Vagina (tissue), 2 donors: ENCODE data around the gene BLM. TPM values are rescaled to one million over a fixed set of nuclear protein-coding genes. Genes with fewer than 3 reads are reported as not detected.

Experiments used
- DNase-seq, 2 donors: peaks; one replicate each; pipeline ENCODE4 v3.0.0-alpha.2; 2017; ENCODE audit errors: extremely low spot score in 2 of 2
- H3K27ac ChIP-seq: fragments of 200-600 bp; sonication (generic); one replicate; pipeline ENCODE4 v1.5.1; 2019
- H3K27me3 ChIP-seq: fragments of 200-600 bp; sonication (generic); one replicate; pipeline ENCODE4 v1.5.1; 2019
- H3K36me3 ChIP-seq, 2 donors: fragments of 200-600 bp; sonication (generic); one replicate each; pipeline ENCODE4 v1.5.1; 2017 to 2019
- H3K4me1 ChIP-seq: fragments of 200-600 bp; sonication (generic); one replicate; pipeline ENCODE4 v1.5.1; 2019
- H3K4me3 ChIP-seq, 2 donors: fragments of 200-600 bp; sonication (generic); 1 replicate in 1 of 2; 2 replicates in 1 of 2; pipeline ENCODE4 v1.5.1; 2016 to 2019
- H3K9me3 ChIP-seq: fragments of 200-600 bp; sonication (generic); one replicate; pipeline ENCODE4 v1.5.1; 2019
- CTCF ChIP-seq, 3 experiments: fragments of 450-650 bp in 2 of 3; fragments of 200-600 bp in 1 of 3; sonication (generic) in 1 of 3; IDR thresholded peaks; one replicate each; pipeline ENCODE4 v1.5.1; 2017 to 2019; ENCODE audit warnings: antibody characterized with exemption in 3 of 3, mild to moderate bottlenecking in 2 of 3, moderate library complexity in 2 of 3
- POLR2A ChIP-seq, 2 donors: fragments of 450-650 bp; IDR thresholded peaks; one replicate each; pipeline ENCODE4 v1.6.1; 2017; ENCODE audit warnings: antibody characterized with exemption in 2 of 2, mild to moderate bottlenecking in 2 of 2, moderate library complexity in 2 of 2
- POLR2AphosphoS5 ChIP-seq, 2 donors: sonication (generic); formaldehyde crosslinking; IDR thresholded peaks; one replicate each; pipeline ENCODE4 v1.9.0; 2017; ENCODE audit warnings: antibody characterized with exemption in 2 of 2, mild to moderate bottlenecking in 2 of 2, low read depth in 1 of 2; ENCODE audit not compliant: insufficient read depth in 1 of 2
- intact Hi-C: fragments of 100-400 bp; cut with DNase I; formaldehyde crosslinking; loops from one replicate; pipeline ENCODE4 v1.15.1; 2023
- total RNA-seq: library from RNA; depleted of rRNA; stranded (reverse); fragments of >200 nt; gene quantifications from one replicate; pipeline ENCODE4 v1.2.3, GENCODE V29; 2016

The BLM gene
- total RNA-seq, 1 donor from 2014 or later = 1.7 TPM

- Histone ChIP-seq H3K4me1 (peaks cover 16% of the 10 kb centered on the region), H3K36me3 (no peaks in the 10 kb centered on the region), H3K27ac (peak overlapping the region; percentile 85), H3K4me3 (peak overlapping the region; percentile 72), H3K9me3 (no peaks in the 10 kb centered on the region), H3K27me3 (no peaks in the 10 kb centered on the region)
- no peak for TF ChIP-seq POLR2AphosphoS5 (IDR thresholded peaks at IDR 0.05; ENCODE audit: insufficient read depth in 1 of 2, low read depth in 1 of 2)
- TF ChIP-seq CTCF (IDR thresholded peaks at IDR 0.05) = no peak
- no peak for TF ChIP-seq POLR2A (IDR thresholded peaks at IDR 0.05)
- intact Hi-C loops = loop anchor here (10.0 kb wide), 1 partner anchor 168 kb away; the partner anchor contains the start of gene FES
- DNase-seq = no peak
Measured at GRCh38 chr15:90716317-90716975, 700 bp upstream of the BLM start.

DNA sequence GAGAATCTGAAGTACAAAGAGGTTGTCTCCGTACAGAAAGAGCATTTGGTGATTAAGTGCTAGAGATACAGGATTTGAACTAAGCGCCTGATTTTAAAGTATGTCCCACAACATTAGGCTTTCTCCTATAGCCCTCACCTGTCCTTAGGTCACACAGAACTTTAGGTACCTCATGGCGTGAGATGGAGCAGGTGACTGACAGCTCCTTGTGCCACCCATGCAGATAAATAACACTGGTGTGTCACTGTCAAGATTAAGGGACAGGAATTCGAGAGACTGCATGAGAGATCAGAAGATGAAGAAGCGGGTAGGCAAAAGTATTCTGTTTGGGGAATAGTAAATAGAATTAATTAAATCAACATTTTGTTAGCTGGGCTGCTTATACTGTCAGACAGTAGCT lies 1.1 kb downstream of the BLM start:
- no peak for DNase-seq
- TF ChIP-seq CTCF (IDR thresholded peaks at IDR 0.05) = no peak
- TF ChIP-seq POLR2A (IDR thresholded peaks at IDR 0.05) = no peak
- TF ChIP-seq POLR2AphosphoS5 (IDR thresholded peaks at IDR 0.05; ENCODE audit: insufficient read depth in 1 of 2, low read depth in 1 of 2) = no peak
- intact Hi-C loops = loop anchor here (10.0 kb wide), 1 partner anchor 167 kb away; the partner anchor contains the start of gene FES

DNA sequence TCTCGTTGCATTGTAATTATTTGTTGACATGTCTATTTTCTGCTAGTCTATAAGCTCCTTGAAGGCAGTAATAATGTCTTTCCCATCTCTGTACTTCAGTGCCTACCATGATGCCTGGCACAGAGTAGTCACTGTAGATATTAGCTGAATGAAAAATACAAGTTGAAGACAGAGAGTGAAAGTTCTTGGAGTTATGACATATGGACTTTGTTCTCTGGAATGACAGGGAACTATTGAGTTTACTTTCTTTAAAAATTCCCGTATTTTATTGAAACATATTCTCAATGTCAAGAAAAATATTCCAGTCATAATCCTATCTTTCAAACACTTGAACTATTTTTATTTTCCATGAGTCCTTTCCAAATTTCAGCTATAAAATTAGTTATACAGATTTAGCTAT lies 3.0 kb downstream of the BLM start:
- no peaks in the 10 kb centered on the region for H3K27me3 ChIP-seq
- TF ChIP-seq CTCF (IDR thresholded peaks at IDR 0.05) (no peak), POLR2AphosphoS5 (IDR thresholded peaks at IDR 0.05; ENCODE audit: insufficient read depth in 1 of 2, low read depth in 1 of 2) (no peak), POLR2A (IDR thresholded peaks at IDR 0.05) (no peak)

More for the DNA sequence above, 1.1 kb downstream of the BLM start:
- H3K9me3 ChIP-seq = no peaks in the 10 kb centered on the region
- no peak overlapping the region for H3K4me3 ChIP-seq
- no peaks in the 10 kb centered on the region for H3K27me3 ChIP-seq
- H3K27ac ChIP-seq = no peak overlapping the region
- H3K4me1 ChIP-seq = peaks cover 16% of the 10 kb centered on the region
- no peaks in the 10 kb centered on the region for H3K36me3 ChIP-seq

GRCh38 chr15:90729261-90729660 lies 12.1 kb downstream of the BLM start:
- Histone ChIP-seq H3K27ac (no peak overlapping the region), H3K27me3 (no peaks in the 10 kb centered on the region), H3K9me3 (no peaks in the 10 kb centered on the region), H3K4me3 (no peak overlapping the region), H3K4me1 (no peaks in the 10 kb centered on the region), H3K36me3 (no peaks in the 10 kb centered on the region)
- no peak for DNase-seq
- TF ChIP-seq POLR2A (IDR thresholded peaks at IDR 0.05) = no peak
- TF ChIP-seq CTCF (IDR thresholded peaks at IDR 0.05) = no peak
- intact Hi-C loops = no loop called here

More for the DNA sequence above, 3.0 kb downstream of the BLM start:
- H3K4me1 ChIP-seq = peaks cover 16% of the 10 kb centered on the region
- no peak for DNase-seq
- intact Hi-C loops = no loop called here
- H3K27ac ChIP-seq = no peak overlapping the region
- H3K9me3 ChIP-seq = no peaks in the 10 kb centered on the region
- no peaks in the 10 kb centered on the region for H3K36me3 ChIP-seq
- no peak overlapping the region for H3K4me3 ChIP-seq

- no peaks in the 10 kb centered on the region for H3K27me3 ChIP-seq
- H3K9me3 ChIP-seq = no peaks in the 10 kb centered on the region
- H3K36me3 ChIP-seq = no peaks in the 10 kb centered on the region
- H3K4me3 ChIP-seq = no peak overlapping the region
- intact Hi-C loops = no loop called here
- no peak overlapping the region for H3K27ac ChIP-seq
- no peaks in the 10 kb centered on the region for H3K4me1 ChIP-seq
- DNase-seq = no peak
- TF ChIP-seq POLR2A (IDR thresholded peaks at IDR 0.05) (no peak), POLR2AphosphoS5 (IDR thresholded peaks at IDR 0.05; ENCODE audit: insufficient read depth in 1 of 2, low read depth in 1 of 2) (no peak), CTCF (IDR thresholded peaks at IDR 0.05) (no peak)
Measured at GRCh38 chr15:90730290-90730689, 13.1 kb downstream of the BLM start.
